ENCODE data around the gene SIGLEC11.

- TF ChIP-seq CTCF (IDR thresholded peaks at IDR 0.05; ENCODE audit: borderline replicate concordance, extremely low read depth, low read length, poor library complexity, severe bottlenecking), result no peak
- no peak for TF ChIP-seq EZH2 (IDR thresholded peaks at IDR 0.05; ENCODE audit: borderline replicate concordance, low read depth, low read length, severe bottlenecking)
These were observed 13.0 kb upstream of the SIGLEC11 start for GRCh38 chr19:49973987-49974386.

Measured in DND-41 (cell line).